HFF-Myc (cell line): ENCODE data around the gene LMCD1.

Experiments used
- DNase-seq: peaks from one replicate; pipeline ENCODE4 v3.0.0-alpha.2; 2011; ENCODE audit warnings: low read depth; ENCODE audit errors: extremely low read depth
- H3K4me3 ChIP-seq: replicated peaks from 2 replicates; pipeline ENCODE4 v1.5.1; 2011; ENCODE audit warnings: low read depth, mild to moderate bottlenecking, control low read depth, low read length
- CTCF ChIP-seq: IDR thresholded peaks from 2 replicates; pipeline ENCODE4 v1.5.1; 2012; ENCODE audit warnings: mild to moderate bottlenecking, low read depth, low read length, control low read depth; ENCODE audit errors: missing control alignments

LMCD1 gene

DNA sequence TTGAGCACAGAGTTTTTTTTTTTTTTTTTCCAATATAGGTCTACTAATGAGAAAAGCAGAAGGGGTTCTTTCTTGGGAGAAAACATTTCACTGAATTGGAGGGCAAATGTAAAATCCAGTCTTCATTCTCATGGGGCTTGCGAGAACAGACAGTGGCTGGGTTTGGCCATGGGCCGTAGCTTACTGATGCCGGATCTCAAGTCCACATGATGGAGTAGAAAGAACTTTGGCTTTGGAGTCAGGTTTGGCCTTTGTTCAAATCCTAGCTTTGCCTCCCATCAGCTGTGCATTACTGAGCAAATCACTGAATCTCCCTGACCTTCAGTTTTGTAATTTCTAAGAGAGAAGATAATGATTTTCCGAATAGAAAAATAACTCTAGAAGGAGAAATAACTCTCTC is 59.7 kb downstream of the LMCD1 start:
- no peak overlapping the region for H3K4me3 ChIP-seq
- no peak for DNase-seq
- no peak for TF ChIP-seq CTCF

DNA sequence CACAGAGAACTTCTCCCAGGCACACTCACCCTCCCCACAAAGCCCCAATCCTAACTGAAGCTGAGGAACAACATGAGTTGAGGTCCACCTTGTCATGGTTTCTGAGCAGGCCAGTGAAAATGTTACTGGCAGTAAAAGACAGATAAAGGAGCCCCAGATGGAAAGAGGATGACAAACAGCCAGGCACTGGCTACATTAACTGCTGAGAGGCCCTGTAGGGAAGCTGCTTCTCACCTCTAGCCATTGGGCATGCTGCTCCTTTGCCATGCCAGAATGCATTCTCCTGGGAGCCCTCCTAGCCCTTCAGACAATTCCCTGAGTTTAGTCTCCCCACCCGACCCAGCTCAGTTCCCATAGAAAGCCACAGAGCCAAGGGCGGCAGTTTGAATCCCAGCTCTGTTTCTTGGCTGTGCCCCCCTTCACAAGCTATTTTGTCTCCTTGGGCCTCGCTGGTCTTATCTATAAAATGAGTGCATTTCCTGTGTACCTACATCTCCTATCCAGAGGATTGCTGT is 60.5 kb downstream of the LMCD1 start:
- H3K4me3 ChIP-seq: no peak overlapping the region
- DNase-seq: no peak
- no peak for TF ChIP-seq CTCF

DNA sequence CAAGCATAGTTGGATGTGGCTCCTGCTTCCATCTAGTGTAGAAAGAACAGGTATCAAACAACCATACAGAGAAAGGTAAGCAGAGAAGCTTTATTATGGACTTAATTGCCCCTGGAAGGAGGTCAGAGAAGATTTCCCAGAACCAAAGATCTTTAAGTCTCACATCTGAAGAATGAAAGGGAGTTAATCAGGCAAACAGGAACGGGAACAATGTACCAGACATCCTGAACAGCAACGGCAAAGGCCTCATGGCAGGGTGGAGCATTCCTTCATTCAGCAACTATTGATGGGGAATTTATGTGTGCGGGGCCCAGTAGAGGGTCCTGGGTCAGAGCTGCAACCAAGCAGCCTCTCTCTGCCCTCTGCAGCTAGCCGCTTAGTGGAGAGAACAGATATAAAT is 61.5 kb downstream of the LMCD1 start:
- no peak for DNase-seq
- no peak for TF ChIP-seq CTCF
- H3K4me3 ChIP-seq: no peak overlapping the region

GRCh38 chr3:8563597-8563996 is 62.0 kb downstream of the LMCD1 start:
- no peak overlapping the region for H3K4me3 ChIP-seq
- no peak for DNase-seq
- no peak for TF ChIP-seq CTCF

- TF ChIP-seq CTCF: no peak
- H3K4me3 ChIP-seq: no peak overlapping the region
- DNase-seq: no peak
Observed at GRCh38 chr3:8565376-8565775, 63.8 kb downstream of the LMCD1 start.

GRCh38 chr3:8567784-8568575 is 66.4 kb downstream of the LMCD1 start:
- TF ChIP-seq CTCF: no peak
- no peak for DNase-seq
- no peak overlapping the region for H3K4me3 ChIP-seq

- H3K4me3 ChIP-seq: no peak overlapping the region
- no peak for DNase-seq
- no peak for TF ChIP-seq CTCF
Observed at GRCh38 chr3:8571256-8571655, 69.6 kb downstream of the LMCD1 start.
